Measurements from ENCODE around the gene MARVELD1.

GRCh38 chr10:97673736-97674525, 39.6 kb upstream of the MARVELD1 start:
- TF ChIP-seq POLR2A (IDR thresholded peaks at IDR 0.05): no peak
- TF ChIP-seq CTCF (IDR thresholded peaks at IDR 0.05): no peak

All from Peyer's patch (tissue), 4 donors.